Measurements from ENCODE around the gene ZNF407.

Gene ZNF407

GRCh38 chr18:74795751-74796150 is 198.1 kb downstream of the ZNF407 start:
- ChIA-PET POLR2A (ENCODE audit: low non-redundant PET) (no interaction called here), CTCF (interaction anchor here (0.7 kb wide), 1 partner anchor 112 kb away, joined by 3 read pairs; no protein-coding TSS in a partner anchor)
- DNase-seq (ENCODE audit: low spot score), result no peak
- TF ChIP-seq, protein P1, sequence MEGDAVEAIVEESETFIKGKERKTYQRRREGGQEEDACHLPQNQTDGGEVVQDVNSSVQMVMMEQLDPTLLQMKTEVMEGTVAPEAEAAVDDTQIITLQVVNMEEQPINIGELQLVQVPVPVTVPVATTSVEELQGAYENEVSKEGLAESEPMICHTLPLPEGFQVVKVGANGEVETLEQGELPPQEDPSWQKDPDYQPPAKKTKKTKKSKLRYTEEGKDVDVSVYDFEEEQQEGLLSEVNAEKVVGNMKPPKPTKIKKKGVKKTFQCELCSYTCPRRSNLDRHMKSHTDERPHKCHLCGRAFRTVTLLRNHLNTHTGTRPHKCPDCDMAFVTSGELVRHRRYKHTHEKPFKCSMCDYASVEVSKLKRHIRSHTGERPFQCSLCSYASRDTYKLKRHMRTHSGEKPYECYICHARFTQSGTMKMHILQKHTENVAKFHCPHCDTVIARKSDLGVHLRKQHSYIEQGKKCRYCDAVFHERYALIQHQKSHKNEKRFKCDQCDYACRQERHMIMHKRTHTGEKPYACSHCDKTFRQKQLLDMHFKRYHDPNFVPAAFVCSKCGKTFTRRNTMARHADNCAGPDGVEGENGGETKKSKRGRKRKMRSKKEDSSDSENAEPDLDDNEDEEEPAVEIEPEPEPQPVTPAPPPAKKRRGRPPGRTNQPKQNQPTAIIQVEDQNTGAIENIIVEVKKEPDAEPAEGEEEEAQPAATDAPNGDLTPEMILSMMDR (conservative IDR thresholded peaks at IDR 0.05; ENCODE audit: low read depth), result no peak
- no peak overlapping the region for H3K27ac ChIP-seq

GRCh38 chr18:74796211-74796610 is 198.5 kb downstream of the ZNF407 start:
- CTCF ChIA-PET, result interaction anchor here (0.7 kb wide), 1 partner anchor 112 kb away, joined by 3 read pairs; no protein-coding TSS in a partner anchor
- POLR2A ChIA-PET (ENCODE audit: low non-redundant PET), result no interaction called here
- TF ChIP-seq, protein P1 (conservative IDR thresholded peaks at IDR 0.05; ENCODE audit: low read depth), result no peak
- H3K27ac ChIP-seq, result no peak overlapping the region
- no peak for DNase-seq (ENCODE audit: low spot score)

DNA sequence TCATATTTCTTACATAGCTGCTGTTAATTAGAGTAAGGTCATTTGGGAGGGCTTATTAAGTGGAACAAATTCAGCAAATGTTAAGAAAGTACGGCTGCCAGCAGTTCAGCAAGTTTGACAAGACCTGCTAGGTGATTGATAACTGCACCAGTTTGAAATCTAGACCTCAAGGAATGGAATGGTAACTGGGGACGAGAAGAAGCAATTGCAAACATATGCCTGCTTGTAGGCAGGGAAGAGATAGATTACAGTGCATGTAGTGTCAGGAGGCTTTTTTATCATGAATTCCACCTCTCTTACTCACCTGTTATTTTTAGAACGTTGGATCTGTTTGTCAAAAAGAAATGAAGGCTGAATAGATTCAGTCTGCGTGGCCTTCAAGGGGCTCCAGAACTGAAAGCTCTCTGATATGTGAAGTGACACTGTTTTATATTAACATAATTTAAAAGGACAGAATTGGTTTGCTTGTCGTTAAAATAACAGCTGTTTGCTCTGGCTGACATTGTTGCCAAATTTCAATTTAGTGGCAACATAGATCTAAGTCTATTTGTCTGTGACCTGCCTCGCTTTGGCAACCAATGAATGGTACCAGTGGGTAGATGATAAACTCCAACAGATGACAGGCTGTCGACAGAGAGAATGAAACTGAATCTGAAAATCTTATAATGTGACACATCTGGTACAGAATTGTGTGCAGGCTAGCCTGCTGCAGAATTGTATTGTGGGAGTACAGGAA is 199.3 kb downstream of the ZNF407 start:
- peak; percentile 8 for DNase-seq (ENCODE audit: low spot score)
- H3K27ac ChIP-seq, result no peak overlapping the region
- ChIA-PET CTCF (no interaction called here), POLR2A (ENCODE audit: low non-redundant PET) (no interaction called here)
- TF ChIP-seq, protein P1 (conservative IDR thresholded peaks at IDR 0.05; ENCODE audit: low read depth), result no peak

- ChIA-PET CTCF (no interaction called here), POLR2A (ENCODE audit: low non-redundant PET) (no interaction called here)
- no peak for DNase-seq (ENCODE audit: low spot score)
- H3K27ac ChIP-seq, result no peak overlapping the region
- TF ChIP-seq, protein P1 (conservative IDR thresholded peaks at IDR 0.05; ENCODE audit: low read depth), result no peak
Measured at GRCh38 chr18:74797577-74798151, 200.0 kb downstream of the ZNF407 start.

DNA sequence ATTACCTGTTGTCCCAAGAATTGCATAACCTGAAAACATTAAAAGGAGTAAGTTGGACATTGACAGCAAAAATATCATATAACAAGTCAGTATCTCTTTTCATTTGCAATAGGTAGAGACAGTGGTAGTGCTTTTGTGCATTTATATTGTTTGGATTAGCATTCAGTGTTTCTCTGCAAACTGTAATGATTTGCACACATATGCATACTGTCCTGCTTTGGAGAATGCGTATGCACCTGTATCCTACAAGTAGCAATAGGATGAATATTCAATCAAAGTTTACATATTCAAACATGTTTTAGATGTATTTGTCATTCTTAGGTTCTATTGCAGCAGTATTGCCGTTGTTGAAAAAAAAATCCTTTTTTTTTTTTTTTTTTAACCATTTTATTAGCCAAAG is 201.9 kb downstream of the ZNF407 start:
- POLR2A ChIA-PET (ENCODE audit: low non-redundant PET), result no interaction called here
- no peak for DNase-seq (ENCODE audit: low spot score)

GRCh38 chr18:74800098-74800497 is 202.4 kb downstream of the ZNF407 start:
- CTCF ChIA-PET, result no interaction called here
- POLR2A ChIA-PET (ENCODE audit: low non-redundant PET), result no interaction called here
- no peak overlapping the region for H3K27ac ChIP-seq
- no peak for DNase-seq (ENCODE audit: low spot score)
- TF ChIP-seq, protein P1 (conservative IDR thresholded peaks at IDR 0.05; ENCODE audit: low read depth), result no peak

More for the DNA sequence above, 201.9 kb downstream of the ZNF407 start:
- no peak overlapping the region for H3K27ac ChIP-seq
- TF ChIP-seq, protein P1 (conservative IDR thresholded peaks at IDR 0.05; ENCODE audit: low read depth), result no peak
- CTCF ChIA-PET, result no interaction called here
